GM10266 (cell line): ENCODE measurements around the gene GSN.

Experiments used
- DNase-seq: peaks from one replicate; pipeline ENCODE4 v3.0.0; 2012; ENCODE audit errors: extremely low spot score
- TF ChIP-seq, protein P1 (sequence below): IDR thresholded peaks from 2 replicates; pipeline ENCODE4 v1.5.1; 2012; ENCODE audit warnings: mild to moderate bottlenecking, low read depth; ENCODE audit not compliant: control insufficient read depth, insufficient read depth; ENCODE audit errors: missing control alignments

Gene GSN

DNA sequence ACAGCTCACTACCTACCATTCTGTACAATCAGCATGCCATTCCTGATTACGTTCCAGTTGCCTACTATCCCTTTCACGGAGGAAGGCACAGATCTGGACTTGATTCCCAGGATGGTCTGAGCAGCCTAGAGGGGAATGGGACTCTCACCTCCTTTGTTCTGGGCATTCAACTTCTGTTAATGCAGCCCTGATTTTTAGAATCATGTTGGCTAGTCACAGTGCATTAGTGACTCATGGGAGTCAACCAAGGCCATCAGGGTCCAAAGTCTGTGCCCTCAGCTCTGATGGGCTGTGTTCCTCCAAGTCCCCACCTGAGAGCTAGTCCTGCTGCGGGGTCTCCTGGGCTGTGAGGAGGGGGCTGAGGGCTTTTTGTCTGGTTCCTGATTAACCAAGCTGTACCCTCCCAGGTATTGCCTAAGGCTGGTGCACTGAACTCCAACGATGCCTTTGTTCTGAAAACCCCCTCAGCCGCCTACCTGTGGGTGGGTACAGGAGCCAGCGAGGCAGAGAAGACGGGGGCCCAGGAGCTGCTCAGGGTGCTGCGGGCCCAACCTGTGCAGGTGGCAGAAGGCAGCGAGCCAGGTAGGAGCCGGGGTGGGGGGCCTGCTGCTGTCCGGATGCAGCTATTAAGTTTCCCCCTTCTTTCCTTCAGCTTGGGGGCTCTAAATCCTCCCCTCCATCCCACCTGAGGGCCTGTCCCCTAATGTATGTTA lies 59.1 kb downstream of the GSN start:
- DNase-seq = no peak
- TF ChIP-seq, protein P1, sequence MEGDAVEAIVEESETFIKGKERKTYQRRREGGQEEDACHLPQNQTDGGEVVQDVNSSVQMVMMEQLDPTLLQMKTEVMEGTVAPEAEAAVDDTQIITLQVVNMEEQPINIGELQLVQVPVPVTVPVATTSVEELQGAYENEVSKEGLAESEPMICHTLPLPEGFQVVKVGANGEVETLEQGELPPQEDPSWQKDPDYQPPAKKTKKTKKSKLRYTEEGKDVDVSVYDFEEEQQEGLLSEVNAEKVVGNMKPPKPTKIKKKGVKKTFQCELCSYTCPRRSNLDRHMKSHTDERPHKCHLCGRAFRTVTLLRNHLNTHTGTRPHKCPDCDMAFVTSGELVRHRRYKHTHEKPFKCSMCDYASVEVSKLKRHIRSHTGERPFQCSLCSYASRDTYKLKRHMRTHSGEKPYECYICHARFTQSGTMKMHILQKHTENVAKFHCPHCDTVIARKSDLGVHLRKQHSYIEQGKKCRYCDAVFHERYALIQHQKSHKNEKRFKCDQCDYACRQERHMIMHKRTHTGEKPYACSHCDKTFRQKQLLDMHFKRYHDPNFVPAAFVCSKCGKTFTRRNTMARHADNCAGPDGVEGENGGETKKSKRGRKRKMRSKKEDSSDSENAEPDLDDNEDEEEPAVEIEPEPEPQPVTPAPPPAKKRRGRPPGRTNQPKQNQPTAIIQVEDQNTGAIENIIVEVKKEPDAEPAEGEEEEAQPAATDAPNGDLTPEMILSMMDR = no peak

DNA sequence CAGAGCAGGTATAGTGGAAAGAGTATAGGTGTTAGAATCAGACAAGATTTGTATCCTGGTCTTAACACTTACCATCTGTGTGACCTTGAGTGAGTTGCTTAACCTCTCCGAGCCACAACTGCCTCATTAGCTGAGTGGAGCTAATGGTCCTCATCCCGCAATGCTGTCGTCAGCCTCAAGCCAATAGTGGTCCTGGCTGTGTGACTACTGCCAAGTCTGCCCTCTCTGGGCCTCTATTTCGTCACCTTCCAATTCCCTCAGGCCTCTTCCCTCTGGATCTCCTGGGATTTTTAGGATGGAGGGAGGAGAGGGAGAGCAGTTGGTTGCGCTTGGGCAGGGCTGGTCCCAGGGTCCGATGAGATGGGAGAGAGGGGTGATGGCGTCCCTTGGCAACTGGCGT lies 60.5 kb downstream of the GSN start:
- TF ChIP-seq, protein P1 = no peak
- no peak for DNase-seq

DNA sequence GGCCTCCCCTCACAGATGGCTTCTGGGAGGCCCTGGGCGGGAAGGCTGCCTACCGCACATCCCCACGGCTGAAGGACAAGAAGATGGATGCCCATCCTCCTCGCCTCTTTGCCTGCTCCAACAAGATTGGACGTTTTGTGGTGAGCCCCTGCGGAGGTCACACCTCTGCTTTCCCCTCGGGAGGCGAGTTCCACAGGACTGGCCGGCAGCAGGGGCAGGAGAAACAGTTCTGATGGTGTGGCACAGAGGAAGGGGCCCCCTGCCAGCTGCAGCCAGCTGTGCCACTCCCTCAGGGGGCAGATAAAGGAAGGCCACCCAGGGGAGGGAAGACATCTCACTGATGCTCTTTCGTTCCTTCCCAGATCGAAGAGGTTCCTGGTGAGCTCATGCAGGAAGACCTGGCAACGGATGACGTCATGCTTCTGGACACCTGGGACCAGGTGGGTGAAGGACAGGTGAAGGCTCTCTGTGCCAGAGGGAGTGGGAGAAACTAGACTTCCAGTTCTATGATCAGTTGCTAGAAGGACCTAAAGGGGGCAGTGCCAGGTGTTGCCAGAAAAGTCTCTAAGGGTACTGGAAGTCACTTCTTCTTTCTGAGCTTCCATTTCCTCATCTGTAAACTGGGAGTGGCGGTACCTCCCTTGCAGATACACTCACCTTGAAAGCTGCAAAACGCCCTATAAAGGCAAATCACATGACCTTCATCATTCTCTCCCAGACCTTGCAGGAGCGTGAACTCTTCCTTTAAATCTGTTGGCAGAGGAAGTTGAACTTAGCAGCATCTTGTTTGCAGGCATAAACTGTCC lies 61.1 kb downstream of the GSN start:
- TF ChIP-seq, protein P1 = no peak
- DNase-seq = no peak

DNA sequence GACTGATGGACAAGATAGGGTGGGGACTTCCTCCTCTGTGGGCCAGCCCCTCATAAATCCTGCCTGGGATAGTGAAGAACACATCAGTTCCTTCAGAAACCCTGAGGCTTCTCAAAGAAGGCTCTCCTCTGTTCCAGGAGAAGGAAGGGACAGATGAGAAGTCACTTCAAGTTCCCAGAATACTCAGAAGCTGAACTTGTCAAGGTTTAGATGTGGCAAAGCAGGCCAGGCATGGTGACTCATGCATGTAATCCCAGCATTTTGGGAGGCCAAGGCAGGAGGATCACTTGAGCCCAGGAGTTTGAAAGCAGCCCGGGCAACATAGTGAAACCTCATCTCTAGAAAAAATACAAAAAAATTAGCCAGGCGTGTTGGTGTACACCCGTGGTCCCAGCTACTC lies 63.6 kb downstream of the GSN start:
- TF ChIP-seq, protein P1 = no peak
- DNase-seq = no peak

DNA sequence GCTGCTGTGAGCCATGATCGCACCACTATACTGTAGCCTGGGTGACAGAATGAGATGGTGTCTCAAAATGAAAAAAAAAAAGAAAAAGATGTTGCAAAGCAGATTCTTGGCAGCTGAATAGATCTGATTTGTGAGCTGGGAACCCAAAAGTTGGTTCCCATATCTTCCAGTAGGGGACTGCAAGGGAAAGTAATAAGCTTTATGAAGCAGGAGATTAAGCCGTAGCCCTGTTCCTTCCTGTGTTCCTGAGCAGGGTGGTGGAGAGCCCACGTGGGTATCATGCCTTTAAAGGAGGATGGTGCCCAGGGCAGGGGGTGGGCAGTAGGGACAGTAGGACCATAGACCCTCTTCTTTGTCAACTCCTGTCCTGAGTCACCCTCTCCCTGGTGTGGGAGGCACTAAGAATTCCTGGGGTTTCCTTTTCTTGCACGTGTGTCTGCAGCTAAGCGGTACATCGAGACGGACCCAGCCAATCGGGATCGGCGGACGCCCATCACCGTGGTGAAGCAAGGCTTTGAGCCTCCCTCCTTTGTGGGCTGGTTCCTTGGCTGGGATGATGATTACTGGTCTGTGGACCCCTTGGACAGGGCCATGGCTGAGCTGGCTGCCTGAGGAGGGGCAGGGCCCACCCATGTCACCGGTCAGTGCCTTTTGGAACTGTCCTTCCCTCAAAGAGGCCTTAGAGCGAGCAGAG lies 64.2 kb downstream of the GSN start:
- DNase-seq = no peak
- TF ChIP-seq, protein P1 = no peak

DNA sequence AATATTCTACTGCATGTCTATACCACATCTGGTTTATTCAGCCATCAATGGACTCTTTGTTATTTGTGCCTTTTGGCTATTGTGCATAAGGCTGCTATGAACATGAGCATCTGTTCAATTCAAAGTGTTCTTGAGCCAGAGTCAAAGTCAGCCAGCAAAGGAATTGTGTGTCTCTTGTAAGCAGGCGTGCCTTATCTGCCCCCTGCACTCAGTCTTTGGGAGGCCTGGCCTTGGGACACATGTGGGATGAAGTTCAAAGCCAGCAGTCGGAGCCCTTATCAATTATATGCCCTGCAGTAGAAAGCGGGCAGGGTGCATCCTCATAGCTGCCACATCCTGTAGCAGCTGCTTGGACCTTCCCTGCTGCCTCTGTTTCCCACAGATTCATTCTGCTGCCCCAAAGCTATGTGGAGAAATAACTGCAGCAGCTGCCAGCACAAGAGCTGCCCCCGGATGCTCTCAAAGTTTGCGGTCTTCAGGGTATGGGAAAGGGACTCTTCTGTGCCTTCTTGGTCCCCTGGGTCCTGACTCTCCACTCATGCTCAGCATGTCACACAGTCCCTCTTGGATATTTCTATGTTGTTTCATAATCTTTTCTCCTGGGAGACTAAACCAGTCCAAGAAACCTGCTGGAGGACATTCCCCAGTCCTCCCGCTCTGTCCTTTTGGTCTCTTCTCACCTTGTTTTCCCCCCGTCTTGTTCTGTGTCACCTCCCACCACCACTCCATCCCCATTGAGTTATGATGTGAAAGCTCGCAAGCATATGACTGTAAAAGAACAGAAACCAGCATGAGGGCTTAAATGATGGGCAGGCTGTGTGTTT lies 66.2 kb downstream of the GSN start:
- TF ChIP-seq, protein P1 = no peak
- DNase-seq = no peak
